HEK293 (cell line): ENCODE measurements around the gene PARK7.

Experiments used
- BCL11B ChIP-seq: fragments of 450-650 bp; formaldehyde crosslinking; IDR thresholded peaks from 2 replicates; pipeline ENCODE4 v1.5.1; 2016; ENCODE audit warnings: low read depth, missing biosample characterization, missing genetic modification characterization
- EGR2 ChIP-seq: fragments of 450-650 bp; formaldehyde crosslinking; IDR thresholded peaks from 2 replicates; pipeline ENCODE4 v1.5.1; 2016; ENCODE audit warnings: low read depth, missing biosample characterization, missing genetic modification characterization
- ELK4 ChIP-seq: IDR thresholded peaks from 2 replicates; pipeline ENCODE4 v1.6.1; 2011; ENCODE audit warnings: mild to moderate bottlenecking, low read depth, low read length, borderline replicate concordance
- GLIS2 ChIP-seq: fragments of 450-650 bp; formaldehyde crosslinking; IDR thresholded peaks from 2 replicates; pipeline ENCODE4 v1.5.1; 2016; ENCODE audit warnings: missing biosample characterization, missing genetic modification characterization
- PRDM1 ChIP-seq: fragments of 450-650 bp; formaldehyde crosslinking; IDR thresholded peaks from 2 replicates; pipeline ENCODE4; 2016; ENCODE audit warnings: missing biosample characterization, missing genetic modification characterization
- SCRT1 ChIP-seq: fragments of 450-650 bp; formaldehyde crosslinking; IDR thresholded peaks from 2 replicates; pipeline ENCODE4 v1.5.1; 2016; ENCODE audit warnings: missing biosample characterization, missing genetic modification characterization, borderline replicate concordance
- SETDB1 ChIP-seq: IDR thresholded peaks from one replicate; pipeline ENCODE4 v1.6.1; 2017; ENCODE audit warnings: mild to moderate bottlenecking, low read length, moderate library complexity, mixed read lengths; ENCODE audit not compliant: insufficient read length
- SP2 ChIP-seq: fragments of 450-650 bp; formaldehyde crosslinking; IDR thresholded peaks from 2 replicates; pipeline ENCODE4 v1.5.1; 2016; ENCODE audit warnings: missing biosample characterization, missing genetic modification characterization
- WT1 ChIP-seq: fragments of 450-650 bp; formaldehyde crosslinking; IDR thresholded peaks from 2 replicates; pipeline ENCODE4 v1.5.1; 2016; ENCODE audit warnings: missing biosample characterization, missing genetic modification characterization
- ZBTB20 ChIP-seq: fragments of 450-650 bp; formaldehyde crosslinking; IDR thresholded peaks from 2 replicates; pipeline ENCODE4 v1.5.1; 2016; ENCODE audit warnings: missing biosample characterization, missing genetic modification characterization
- ZBTB48 ChIP-seq: fragments of 450-650 bp; formaldehyde crosslinking; IDR thresholded peaks from 2 replicates; pipeline ENCODE4 v1.5.1; 2016; ENCODE audit warnings: missing biosample characterization, missing genetic modification characterization
- ZBTB6 ChIP-seq: fragments of 450-650 bp; formaldehyde crosslinking; IDR thresholded peaks from 2 replicates; pipeline ENCODE4 v1.5.1; 2017; ENCODE audit warnings: missing biosample characterization, missing genetic modification characterization
- ZBTB8A ChIP-seq: fragments of 450-650 bp; formaldehyde crosslinking; IDR thresholded peaks from 2 replicates; pipeline ENCODE4 v1.5.1; 2016; ENCODE audit warnings: missing biosample characterization, missing genetic modification characterization
- ZIC2 ChIP-seq: fragments of 450-650 bp; formaldehyde crosslinking; IDR thresholded peaks from 2 replicates; pipeline ENCODE4 v1.5.1; 2016; ENCODE audit warnings: missing biosample characterization, missing genetic modification characterization
- ZNF148 ChIP-seq: fragments of 450-650 bp; formaldehyde crosslinking; IDR thresholded peaks from 2 replicates; pipeline ENCODE4 v1.5.0; 2017; ENCODE audit warnings: missing biosample characterization, missing genetic modification characterization, borderline replicate concordance
- ZNF335 ChIP-seq: fragments of 450-650 bp; formaldehyde crosslinking; conservative IDR thresholded peaks from 2 replicates; pipeline ENCODE4 v1.5.1; 2016; ENCODE audit warnings: missing biosample characterization, missing genetic modification characterization
- ZNF362 ChIP-seq: fragments of 450-650 bp; formaldehyde crosslinking; IDR thresholded peaks from 2 replicates; pipeline ENCODE4 v1.5.1; 2016; ENCODE audit warnings: missing biosample characterization, missing genetic modification characterization
- ZNF394 ChIP-seq: fragments of 450-650 bp; formaldehyde crosslinking; IDR thresholded peaks from 2 replicates; pipeline ENCODE4 v1.5.1; 2016; ENCODE audit warnings: missing biosample characterization, missing genetic modification characterization, mild to moderate bottlenecking, moderate library complexity, borderline replicate concordance
- ZNF521 ChIP-seq: fragments of 450-650 bp; formaldehyde crosslinking; IDR thresholded peaks from 2 replicates; pipeline ENCODE4 v1.5.1; 2017; ENCODE audit warnings: missing biosample characterization, mild to moderate bottlenecking, missing genetic modification characterization
- ZNF558 ChIP-seq: fragments of 450-650 bp; formaldehyde crosslinking; IDR thresholded peaks from 2 replicates; pipeline ENCODE4 v1.5.1; 2016; ENCODE audit warnings: missing biosample characterization, missing genetic modification characterization
- ZNF621 ChIP-seq: fragments of 450-650 bp; formaldehyde crosslinking; IDR thresholded peaks from 2 replicates; pipeline ENCODE4 v1.5.1; 2017; ENCODE audit warnings: missing biosample characterization, missing genetic modification characterization
- ZNF624 ChIP-seq: fragments of 450-650 bp; formaldehyde crosslinking; IDR thresholded peaks from 2 replicates; pipeline ENCODE4 v1.5.1; 2017; ENCODE audit warnings: missing biosample characterization, missing genetic modification characterization
- ZNF777 ChIP-seq: fragments of 450-650 bp; formaldehyde crosslinking; IDR thresholded peaks from 2 replicates; pipeline ENCODE4 v1.5.1; 2017; ENCODE audit warnings: missing biosample characterization, missing genetic modification characterization, borderline replicate concordance
- ZNF792 ChIP-seq: fragments of 450-650 bp; formaldehyde crosslinking; IDR thresholded peaks from 2 replicates; pipeline ENCODE4 v1.5.1; 2016; ENCODE audit warnings: missing biosample characterization, missing genetic modification characterization
- ZXDB ChIP-seq: fragments of 450-650 bp; formaldehyde crosslinking; IDR thresholded peaks from 2 replicates; pipeline ENCODE4 v1.5.1; 2016; ENCODE audit warnings: missing biosample characterization, missing genetic modification characterization
- TF ChIP-seq, protein P1 (sequence below): fragments of 450-650 bp; formaldehyde crosslinking; IDR thresholded peaks from 2 replicates; pipeline ENCODE4 v1.5.1; 2016; ENCODE audit warnings: missing biosample characterization, missing genetic modification characterization
- TF ChIP-seq, protein P2 (sequence below): fragments of 450-650 bp; formaldehyde crosslinking; IDR thresholded peaks from 2 replicates; pipeline ENCODE4 v1.5.1; 2017; ENCODE audit warnings: missing biosample characterization, missing genetic modification characterization
- TF ChIP-seq, protein P3 (sequence below): fragments of 450-650 bp; formaldehyde crosslinking; optimal IDR thresholded peaks from 2 replicates; pipeline ENCODE3; 2016; ENCODE audit warnings: missing biosample characterization, mild to moderate bottlenecking, missing genetic modification characterization

The PARK7 gene

DNA sequence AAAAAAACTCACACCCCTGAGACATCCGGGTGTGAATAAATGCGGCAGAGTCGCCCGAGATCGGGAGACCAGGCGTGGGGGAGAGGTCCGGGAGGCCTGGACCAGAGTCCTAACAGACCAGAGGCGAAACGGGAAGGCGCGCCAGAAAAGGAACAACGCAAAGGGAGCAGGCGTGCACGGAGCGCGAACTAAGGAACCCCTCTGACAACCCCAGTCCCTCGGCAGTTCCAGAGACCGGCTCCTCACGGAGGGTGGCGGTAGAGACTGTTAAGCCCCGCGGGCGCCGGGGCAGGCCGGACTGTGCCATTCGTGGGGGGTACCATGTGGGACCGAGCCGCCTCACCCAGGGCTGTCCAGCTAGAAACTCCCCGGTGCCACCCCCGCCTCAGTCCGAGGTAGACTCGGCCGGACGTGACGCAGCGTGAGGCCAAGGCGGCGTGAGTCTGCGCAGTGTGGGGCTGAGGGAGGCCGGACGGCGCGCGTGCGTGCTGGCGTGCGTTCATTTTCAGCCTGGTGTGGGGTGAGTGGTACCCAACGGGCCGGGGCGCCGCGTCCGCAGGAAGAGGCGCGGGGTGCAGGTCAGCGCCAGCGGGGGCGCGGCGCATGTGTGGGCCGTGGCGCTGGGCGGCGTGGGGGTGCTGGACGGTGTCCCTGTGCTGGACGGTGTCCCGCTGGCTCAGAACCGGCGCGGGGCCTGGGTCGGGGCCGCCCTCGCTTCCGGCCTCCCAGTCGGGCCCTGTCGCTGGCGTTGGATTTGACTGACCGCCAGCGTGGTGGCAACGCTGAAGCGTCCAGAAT is at the start of gene PARK7 (continued):
- TF ChIP-seq ZNF148 (peak; percentile 5; the same call in 1 of the 2 replicates), ZBTB8A (tag by site-specific recombination) (peak; percentile 87), ZNF777 (tag by site-specific recombination) (no peak), GLIS2 (tag by site-specific recombination) (peak; percentile 95), ZBTB20 (peak; percentile 65; the same call in 1 of the 2 replicates), PRDM1 (tag by site-specific recombination) (no peak), SP2 (tag by site-specific recombination) (peak; percentile 90), ZNF624 (tag by site-specific recombination) (no peak), ZNF621 (no peak), SETDB1 (peak; percentile 30), ZBTB6 (tag by site-specific recombination) (peak; percentile 77), ZBTB48 (peak; percentile 86), SCRT1 (tag by site-specific recombination) (no peak), BCL11B (0 out of 2 replicates have a peak, but pooled peaks have one; percentile 25), ZNF335 (tag by site-specific recombination) (peak; percentile 76), ZNF362 (tag by site-specific recombination) (peak; percentile 93), ZXDB (tag by site-specific recombination) (peak; percentile 93), ZNF394 (tag by site-specific recombination) (peak; percentile 76; the same call in 1 of the 2 replicates), ZIC2 (tag by site-specific recombination) (peak; percentile 96), ZNF792 (tag by site-specific recombination) (0 out of 2 replicates have a peak, but pooled peaks have one; percentile 31), ZNF558 (tag by site-specific recombination) (no peak), EGR2 (tag by site-specific recombination) (peak; percentile 56), WT1 (tag by site-specific recombination) (peak; percentile 28), ZNF521 (tag by site-specific recombination) (no peak), ELK4 (peak; percentile 40; the same call in 1 of the 2 replicates)
- TF ChIP-seq, protein P1, sequence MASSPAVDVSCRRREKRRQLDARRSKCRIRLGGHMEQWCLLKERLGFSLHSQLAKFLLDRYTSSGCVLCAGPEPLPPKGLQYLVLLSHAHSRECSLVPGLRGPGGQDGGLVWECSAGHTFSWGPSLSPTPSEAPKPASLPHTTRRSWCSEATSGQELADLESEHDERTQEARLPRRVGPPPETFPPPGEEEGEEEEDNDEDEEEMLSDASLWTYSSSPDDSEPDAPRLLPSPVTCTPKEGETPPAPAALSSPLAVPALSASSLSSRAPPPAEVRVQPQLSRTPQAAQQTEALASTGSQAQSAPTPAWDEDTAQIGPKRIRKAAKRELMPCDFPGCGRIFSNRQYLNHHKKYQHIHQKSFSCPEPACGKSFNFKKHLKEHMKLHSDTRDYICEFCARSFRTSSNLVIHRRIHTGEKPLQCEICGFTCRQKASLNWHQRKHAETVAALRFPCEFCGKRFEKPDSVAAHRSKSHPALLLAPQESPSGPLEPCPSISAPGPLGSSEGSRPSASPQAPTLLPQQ (tag by site-specific recombination), result peak; percentile 92
- TF ChIP-seq, protein P2, sequence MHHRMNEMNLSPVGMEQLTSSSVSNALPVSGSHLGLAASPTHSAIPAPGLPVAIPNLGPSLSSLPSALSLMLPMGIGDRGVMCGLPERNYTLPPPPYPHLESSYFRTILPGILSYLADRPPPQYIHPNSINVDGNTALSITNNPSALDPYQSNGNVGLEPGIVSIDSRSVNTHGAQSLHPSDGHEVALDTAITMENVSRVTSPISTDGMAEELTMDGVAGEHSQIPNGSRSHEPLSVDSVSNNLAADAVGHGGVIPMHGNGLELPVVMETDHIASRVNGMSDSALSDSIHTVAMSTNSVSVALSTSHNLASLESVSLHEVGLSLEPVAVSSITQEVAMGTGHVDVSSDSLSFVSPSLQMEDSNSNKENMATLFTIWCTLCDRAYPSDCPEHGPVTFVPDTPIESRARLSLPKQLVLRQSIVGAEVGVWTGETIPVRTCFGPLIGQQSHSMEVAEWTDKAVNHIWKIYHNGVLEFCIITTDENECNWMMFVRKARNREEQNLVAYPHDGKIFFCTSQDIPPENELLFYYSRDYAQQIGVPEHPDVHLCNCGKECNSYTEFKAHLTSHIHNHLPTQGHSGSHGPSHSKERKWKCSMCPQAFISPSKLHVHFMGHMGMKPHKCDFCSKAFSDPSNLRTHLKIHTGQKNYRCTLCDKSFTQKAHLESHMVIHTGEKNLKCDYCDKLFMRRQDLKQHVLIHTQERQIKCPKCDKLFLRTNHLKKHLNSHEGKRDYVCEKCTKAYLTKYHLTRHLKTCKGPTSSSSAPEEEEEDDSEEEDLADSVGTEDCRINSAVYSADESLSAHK, result peak; percentile 76
- TF ChIP-seq, protein P3, sequence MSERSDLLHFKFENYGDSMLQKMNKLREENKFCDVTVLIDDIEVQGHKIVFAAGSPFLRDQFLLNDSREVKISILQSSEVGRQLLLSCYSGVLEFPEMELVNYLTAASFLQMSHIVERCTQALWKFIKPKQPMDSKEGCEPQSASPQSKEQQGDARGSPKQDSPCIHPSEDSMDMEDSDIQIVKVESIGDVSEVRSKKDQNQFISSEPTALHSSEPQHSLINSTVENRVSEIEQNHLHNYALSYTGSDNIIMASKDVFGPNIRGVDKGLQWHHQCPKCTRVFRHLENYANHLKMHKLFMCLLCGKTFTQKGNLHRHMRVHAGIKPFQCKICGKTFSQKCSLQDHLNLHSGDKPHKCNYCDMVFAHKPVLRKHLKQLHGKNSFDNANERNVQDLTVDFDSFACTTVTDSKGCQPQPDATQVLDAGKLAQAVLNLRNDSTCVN (tag by site-specific recombination), result peak; percentile 91
